Activated T-cell treated with anti-CD3 and anti-CD28 coated beads, Interleukin-2, amount 50 U/mL, for 72 hours (primary cell): Measurements from ENCODE around the gene BLTP3A. TPM values are rescaled to one million over a fixed set of nuclear protein-coding genes. Genes with fewer than 3 reads are reported as not detected.
A peak's percentile ranks its signal among the peaks of the same experiment; 100 is the strongest.

Experiments
- ATAC-seq, 2 donors: fragments of 150-1000 bp; cut with Tn5 transposase; replicated peaks in 1 of 2; 2 replicates each; pipeline ENCODE4 v1.10.0; 2021; ENCODE audit warnings: moderate library complexity in 2 of 2, mild to moderate bottlenecking in 1 of 2
- DNase-seq, 2 donors: peaks; one replicate each; pipeline ENCODE4 v3.0.0; 2021 to 2022; ENCODE audit warnings: mixed read lengths in 1 of 2
- H3K27ac Mint-ChIP-seq: one replicate; pipeline ENCODE4 v1.8.0; 2022; ENCODE audit warnings: mild to moderate bottlenecking, moderate library complexity, mixed read lengths
- H3K27me3 Mint-ChIP-seq: one replicate; pipeline ENCODE4 v1.8.0; 2022; ENCODE audit warnings: low read depth, mixed read lengths
- H3K36me3 Mint-ChIP-seq, 2 donors: one replicate each; pipeline ENCODE4 v1.8.0; 2022; ENCODE audit warnings: mixed read lengths in 2 of 2, mild to moderate bottlenecking in 1 of 2; ENCODE audit not compliant: insufficient read depth in 2 of 2
- H3K4me1 Mint-ChIP-seq: one replicate; pipeline ENCODE4 v1.8.0; 2022; ENCODE audit warnings: low read depth, mixed read lengths
- H3K4me3 Mint-ChIP-seq, 2 donors: one replicate each; pipeline ENCODE4 v1.8.0; 2022; ENCODE audit warnings: mild to moderate bottlenecking in 2 of 2, mixed read lengths in 2 of 2, moderate library complexity in 2 of 2
- H3K9me3 Mint-ChIP-seq, 2 donors: one replicate each; pipeline ENCODE4 v1.8.0; 2022; ENCODE audit warnings: mixed read lengths in 2 of 2
- total RNA-seq, 2 donors: library from RNA; stranded (reverse); gene quantifications; one replicate each; pipeline ENCODE4 v1.2.3, GENCODE V29; 2022

The BLTP3A gene
- total RNA-seq, 2 donors from 2014 or later, result 22.1 to 25.3 TPM

DNA sequence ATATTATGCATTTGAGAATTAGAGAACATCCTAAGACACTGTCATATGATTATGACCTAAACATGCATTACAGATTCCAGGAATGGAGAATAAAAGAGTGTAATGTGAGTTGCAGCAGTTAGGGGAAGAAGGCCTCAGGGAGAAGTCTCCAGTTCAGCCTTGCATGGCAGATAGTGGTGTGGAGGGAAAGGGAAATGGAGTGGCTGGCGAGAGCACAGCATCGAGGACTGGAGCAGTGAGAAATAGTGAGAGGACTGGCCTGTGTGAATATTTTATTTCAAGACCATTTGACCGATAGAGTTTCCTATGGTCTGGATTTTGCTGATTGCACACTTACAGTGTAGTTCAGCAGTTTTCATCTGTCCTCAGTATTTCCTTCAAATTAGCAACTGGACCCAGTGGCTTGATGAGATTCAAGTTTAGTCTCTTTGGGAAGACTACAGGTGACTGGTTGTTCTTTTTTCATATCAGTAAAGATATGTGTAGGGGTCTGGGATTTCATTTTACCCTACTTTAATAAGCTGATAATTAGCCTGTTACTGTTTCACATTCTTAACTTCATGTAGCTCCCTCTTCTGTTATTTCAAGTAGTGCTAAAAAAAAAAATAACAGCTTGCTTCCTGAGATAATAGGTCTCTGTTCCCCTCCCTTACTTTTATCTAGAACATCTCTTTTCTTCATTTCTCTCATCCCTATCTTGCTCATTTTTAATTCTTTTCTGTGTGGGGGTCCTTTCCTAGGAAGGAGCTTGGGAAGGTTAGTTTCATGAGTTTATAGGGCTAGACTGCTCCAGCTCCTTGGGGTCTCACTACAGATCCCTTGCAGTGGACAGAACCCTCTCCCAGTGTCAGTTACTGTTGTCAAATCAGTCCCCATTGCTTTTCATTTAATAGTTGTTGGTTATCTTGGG, 27.9 kb downstream of the BLTP3A start:
- H3K27me3 Mint-ChIP-seq, result no peaks in the 10 kb centered on the region
- DNase-seq (no peak), ATAC-seq (no peak)
- H3K9me3 Mint-ChIP-seq, result no peaks in the 10 kb centered on the region
- H3K4me1 Mint-ChIP-seq, result no peaks in the 10 kb centered on the region
- H3K27ac Mint-ChIP-seq, result no peak overlapping the region
- H3K36me3 Mint-ChIP-seq, result peaks cover 0 to 8% of the 10 kb centered on the region in 2 donors
- no peak overlapping the region for H3K4me3 Mint-ChIP-seq

DNA sequence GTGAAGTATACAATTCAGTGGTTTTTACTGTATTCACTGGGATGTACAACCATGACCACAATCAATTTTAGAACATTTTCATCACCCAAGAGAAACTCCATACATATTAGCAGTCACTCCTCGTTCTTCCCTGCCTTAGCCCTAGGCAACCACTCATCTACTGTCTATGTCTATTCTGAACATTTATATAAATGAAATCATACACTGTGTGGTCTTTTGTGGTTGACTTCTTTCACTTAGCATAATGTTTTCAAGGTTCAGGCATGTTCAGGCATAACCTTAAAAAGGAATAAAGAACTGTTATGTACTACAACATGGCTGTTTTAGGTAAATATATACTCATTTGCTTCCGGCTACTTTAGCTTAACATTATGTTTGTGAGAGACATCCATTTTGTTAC, 37.3 kb downstream of the BLTP3A start:
- DNase-seq, result no peak
- H3K27me3 Mint-ChIP-seq, result no peaks in the 10 kb centered on the region
- no peak overlapping the region for H3K4me3 Mint-ChIP-seq
- H3K36me3 Mint-ChIP-seq, result peaks cover 1 to 8% of the 10 kb centered on the region in 2 donors
- no peaks in the 10 kb centered on the region for H3K4me1 Mint-ChIP-seq
- H3K27ac Mint-ChIP-seq, result peak overlapping the region; percentile 14
- H3K9me3 Mint-ChIP-seq, result no peaks in the 10 kb centered on the region
- no peak for ATAC-seq

DNA sequence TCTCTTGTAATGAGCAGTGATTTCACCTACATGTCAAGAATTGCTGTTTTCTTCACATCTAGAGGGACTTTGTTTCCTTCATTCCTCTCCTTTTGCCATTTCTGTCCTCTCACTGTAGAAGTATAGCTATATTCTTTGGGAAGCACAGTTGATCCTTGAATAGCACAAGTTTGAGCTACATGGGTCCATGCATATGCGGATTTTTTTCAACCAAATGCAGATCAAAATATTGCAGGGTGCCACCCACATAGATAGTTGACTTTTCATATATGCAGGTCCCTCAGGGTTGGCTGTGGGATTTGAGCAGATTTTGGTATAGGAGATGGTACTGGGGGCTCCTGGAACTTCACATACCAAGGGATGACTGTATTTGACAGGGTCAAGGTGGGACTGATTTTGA, 41.1 kb downstream of the BLTP3A start:
- no peak overlapping the region for H3K27ac Mint-ChIP-seq
- no peak overlapping the region for H3K4me3 Mint-ChIP-seq
- H3K27me3 Mint-ChIP-seq, result no peaks in the 10 kb centered on the region
- DNase-seq (no peak), ATAC-seq (no peak)
- peaks cover 5 to 18% of the 10 kb centered on the region in 2 donors for H3K36me3 Mint-ChIP-seq
- no peaks in the 10 kb centered on the region for H3K9me3 Mint-ChIP-seq
- peaks cover 10% of the 10 kb centered on the region for H3K4me1 Mint-ChIP-seq

GRCh38 chr6:34834789-34835518, 43.1 kb downstream of the BLTP3A start:
- Mint-ChIP-seq H3K27ac (no peak overlapping the region), H3K36me3 (peaks cover 3 to 21% of the 10 kb centered on the region in 2 donors)

DNA sequence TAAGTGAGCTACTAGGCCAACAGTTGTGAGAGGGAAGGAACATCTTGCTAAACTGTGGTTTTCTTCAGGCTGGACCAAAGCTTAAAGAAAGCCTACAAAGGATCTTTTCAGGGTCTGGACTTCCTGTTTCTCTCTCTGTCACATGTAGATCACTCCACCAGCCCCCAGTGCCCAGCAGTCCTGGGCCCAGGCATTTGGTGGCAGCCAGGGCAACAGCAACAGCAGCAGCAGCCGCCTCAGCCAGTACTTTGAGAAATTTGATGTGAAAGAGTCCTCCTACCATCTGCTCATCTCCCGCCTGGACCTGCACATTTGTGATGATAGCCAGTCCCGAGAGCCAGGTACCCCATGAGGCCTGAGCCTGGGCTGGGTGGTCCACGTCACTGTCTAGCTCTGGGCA, 44.1 kb downstream of the BLTP3A start:
- Mint-ChIP-seq H3K4me1 (peaks cover 12% of the 10 kb centered on the region), H3K36me3 (peaks cover 3 to 21% of the 10 kb centered on the region in 2 donors), H3K27ac (no peak overlapping the region), H3K27me3 (no peaks in the 10 kb centered on the region), H3K9me3 (no peaks in the 10 kb centered on the region), H3K4me3 (no peak overlapping the region)
- no peak for DNase-seq
- ATAC-seq, result no peak

More at GRCh38 chr6:34834789-34835518, 43.1 kb downstream of the BLTP3A start:
- no peaks in the 10 kb centered on the region for H3K9me3 Mint-ChIP-seq
- H3K4me3 Mint-ChIP-seq, result no peak overlapping the region
- H3K27me3 Mint-ChIP-seq, result no peaks in the 10 kb centered on the region
- ATAC-seq, result peak in 1 of 2 donors; percentile 26
- H3K4me1 Mint-ChIP-seq, result peaks cover 12% of the 10 kb centered on the region
- DNase-seq, result no peak

- peaks cover 12% of the 10 kb centered on the region for H3K4me1 Mint-ChIP-seq
- H3K36me3 Mint-ChIP-seq, result peaks cover 3 to 21% of the 10 kb centered on the region in 2 donors
- H3K9me3 Mint-ChIP-seq, result no peaks in the 10 kb centered on the region
- H3K4me3 Mint-ChIP-seq, result no peak overlapping the region
- no peak overlapping the region for H3K27ac Mint-ChIP-seq
- no peak for ATAC-seq
- no peaks in the 10 kb centered on the region for H3K27me3 Mint-ChIP-seq
- DNase-seq, result no peak
These were observed 44.6 kb downstream of the BLTP3A start for GRCh38 chr6:34836451-34836850.

- H3K4me3 Mint-ChIP-seq, result no peak overlapping the region
- peaks cover 12% of the 10 kb centered on the region for H3K4me1 Mint-ChIP-seq
- DNase-seq, result no peak
- H3K27me3 Mint-ChIP-seq, result no peaks in the 10 kb centered on the region
- H3K36me3 Mint-ChIP-seq, result peaks cover 3 to 19% of the 10 kb centered on the region in 2 donors
- no peaks in the 10 kb centered on the region for H3K9me3 Mint-ChIP-seq
- peak overlapping the region; percentile 75 for H3K27ac Mint-ChIP-seq
- ATAC-seq, result peak in 1 of 2 donors; percentile 75
These were observed 45.6 kb downstream of the BLTP3A start for GRCh38 chr6:34837528-34837927.

GRCh38 chr6:34839666-34840352, 47.9 kb downstream of the BLTP3A start:
- peaks cover 3 to 16% of the 10 kb centered on the region in 2 donors for H3K36me3 Mint-ChIP-seq

More at GRCh38 chr6:34839666-34840352, 47.9 kb downstream of the BLTP3A start:
- H3K27me3 Mint-ChIP-seq, result no peaks in the 10 kb centered on the region
- peaks cover 10% of the 10 kb centered on the region for H3K4me1 Mint-ChIP-seq
- DNase-seq, result no peak
- no peak for ATAC-seq
- H3K4me3 Mint-ChIP-seq, result no peak overlapping the region
- H3K27ac Mint-ChIP-seq, result no peak overlapping the region
- no peaks in the 10 kb centered on the region for H3K9me3 Mint-ChIP-seq

Other genes with a start within 250 kb of the BLTP3A start
- under 1 TPM; 0.16 to 0.34 TPM for gene SPDEF, start 235.8 kb upstream of the BLTP3A start, total RNA-seq
- gene ILRUN, start 95.3 kb upstream of the BLTP3A start, total RNA-seq, result 10 to 100 TPM; 68.8 to 78.8 TPM
- 100 to 1,000 TPM in 1 of 2 donors, 10 to 100 TPM in 1; 95.7 to 121 TPM for gene SNRPC, start 34.6 kb upstream of the BLTP3A start, total RNA-seq
- 10 to 100 TPM; 29.1 to 30.9 TPM for gene TAF11, start 96.0 kb downstream of the BLTP3A start, total RNA-seq
- 1 to 10 TPM; 9.2 to 9.6 TPM for gene ANKS1A, start 97.2 kb downstream of the BLTP3A start, total RNA-seq